ENCODE measurements around the gene ERG28. TPM values are rescaled to one million over a fixed set of nuclear protein-coding genes. Genes with fewer than 3 reads are reported as not detected.
A peak's percentile ranks its signal among the peaks of the same experiment; 100 is the strongest.
"Not testable (repeated sequence)": the region's sequence is repeated elsewhere in the genome, so short reads cannot be mapped to it uniquely, and the experiment has no call there.

ERG28 gene
- 5.8 and 13.5 TPM in 2 replicates for total RNA-seq (2014; rRNA removed; shearing (Covaris generic); ENCODE audit: low replicate concordance)

GRCh38 chr14:75660630-75661498, at the start of gene ERG28, which contains the start of gene TTLL5:
Gene ERG28, minus strand, starts transcription at chr14:75660876. Its CDS starts 3,374 bp downstream, at chr14:75657502.
Gene TTLL5, plus strand, starts transcription at chr14:75661246. Its CDS starts 1,904 bp downstream, at chr14:75663150.
- DNase-seq (ENCODE audit: low read depth) = peak; percentile 100

GRCh38 chr14:75709207-75709812, 48.6 kb upstream of the ERG28 start:
- peak; percentile 48 for DNase-seq (ENCODE audit: low read depth)
- in situ Hi-C loops (cut with HindIII; ENCODE audit: low pct_unique_long_range_greater_than_20kb, low sequenced_read_pairs) = no loop called here

More at GRCh38 chr14:75660630-75661498, at the start of gene ERG28, which contains the start of gene TTLL5:
- in situ Hi-C loops (cut with HindIII; ENCODE audit: low pct_unique_long_range_greater_than_20kb, low sequenced_read_pairs) = no loop called here

GRCh38 chr14:75705014-75705413, 44.3 kb upstream of the ERG28 start:
- no peak for DNase-seq (ENCODE audit: low read depth)
- in situ Hi-C loops (cut with HindIII; ENCODE audit: low pct_unique_long_range_greater_than_20kb, low sequenced_read_pairs) = no loop called here

GRCh38 chr14:75703467-75703866, 42.8 kb upstream of the ERG28 start:
- in situ Hi-C loops (cut with HindIII; ENCODE audit: low pct_unique_long_range_greater_than_20kb, low sequenced_read_pairs) = no loop called here

GRCh38 chr14:75702616-75703261, 42.1 kb upstream of the ERG28 start:
- in situ Hi-C loops (cut with HindIII; ENCODE audit: low pct_unique_long_range_greater_than_20kb, low sequenced_read_pairs) = no loop called here
- DNase-seq (ENCODE audit: low read depth) = no peak

More at GRCh38 chr14:75703467-75703866, 42.8 kb upstream of the ERG28 start:
- no peak for DNase-seq (ENCODE audit: low read depth)

GRCh38 chr14:75702122-75702521, 41.4 kb upstream of the ERG28 start:
- DNase-seq (ENCODE audit: low read depth) = no peak
- in situ Hi-C loops (cut with HindIII; ENCODE audit: low pct_unique_long_range_greater_than_20kb, low sequenced_read_pairs) = no loop called here

GRCh38 chr14:75700295-75700694, 39.6 kb upstream of the ERG28 start:
- in situ Hi-C loops (cut with HindIII; ENCODE audit: low pct_unique_long_range_greater_than_20kb, low sequenced_read_pairs) = no loop called here
- DNase-seq (ENCODE audit: low read depth) = no peak

- in situ Hi-C loops (cut with HindIII; ENCODE audit: low pct_unique_long_range_greater_than_20kb, low sequenced_read_pairs) = no loop called here
- DNase-seq (ENCODE audit: low read depth) = no peak
Observed at GRCh38 chr14:75699331-75699730, 38.7 kb upstream of the ERG28 start.

GRCh38 chr14:75697918-75698317, 37.2 kb upstream of the ERG28 start:
- in situ Hi-C loops (cut with HindIII; ENCODE audit: low pct_unique_long_range_greater_than_20kb, low sequenced_read_pairs) = no loop called here
- no peak for DNase-seq (ENCODE audit: low read depth)

- in situ Hi-C loops (cut with HindIII; ENCODE audit: low pct_unique_long_range_greater_than_20kb, low sequenced_read_pairs) = no loop called here
- DNase-seq (ENCODE audit: low read depth) = no peak
Observed at GRCh38 chr14:75697386-75697785, 36.7 kb upstream of the ERG28 start.

GRCh38 chr14:75695025-75695424, 34.3 kb upstream of the ERG28 start:
- in situ Hi-C loops (cut with HindIII; ENCODE audit: low pct_unique_long_range_greater_than_20kb, low sequenced_read_pairs); DNase-seq (ENCODE audit: low read depth): not testable (repeated sequence)

GRCh38 chr14:75690010-75690409, 29.3 kb upstream of the ERG28 start:
- no peak for DNase-seq (ENCODE audit: low read depth)
- in situ Hi-C loops (cut with HindIII; ENCODE audit: low pct_unique_long_range_greater_than_20kb, low sequenced_read_pairs) = no loop called here

- DNase-seq (ENCODE audit: low read depth) = no peak
Observed at GRCh38 chr14:75689012-75689411, 28.3 kb upstream of the ERG28 start.

GRCh38 chr14:75685910-75686309, 25.2 kb upstream of the ERG28 start:
- in situ Hi-C loops (cut with HindIII; ENCODE audit: low pct_unique_long_range_greater_than_20kb, low sequenced_read_pairs) = no loop called here
- DNase-seq (ENCODE audit: low read depth) = no peak

More at GRCh38 chr14:75689012-75689411, 28.3 kb upstream of the ERG28 start:
- in situ Hi-C loops (cut with HindIII; ENCODE audit: low pct_unique_long_range_greater_than_20kb, low sequenced_read_pairs) = no loop called here

- DNase-seq (ENCODE audit: low read depth) = no peak
- in situ Hi-C loops (cut with HindIII; ENCODE audit: low pct_unique_long_range_greater_than_20kb, low sequenced_read_pairs) = no loop called here
Observed at GRCh38 chr14:75675265-75675960, 14.7 kb upstream of the ERG28 start.

- no peak for DNase-seq (ENCODE audit: low read depth)
- in situ Hi-C loops (cut with HindIII; ENCODE audit: low pct_unique_long_range_greater_than_20kb, low sequenced_read_pairs) = no loop called here
Observed at GRCh38 chr14:75673345-75674035, 12.8 kb upstream of the ERG28 start.

- no peak for DNase-seq (ENCODE audit: low read depth)
- in situ Hi-C loops (cut with HindIII; ENCODE audit: low pct_unique_long_range_greater_than_20kb, low sequenced_read_pairs) = no loop called here
Observed at GRCh38 chr14:75672605-75673192, 12.0 kb upstream of the ERG28 start.
